Activated T-cell treated with anti-CD3 and anti-CD28 coated beads for 48 hours (primary cell): ENCODE data around the gene PLCE1.
"Not testable (repeated sequence)": the region's sequence is repeated elsewhere in the genome, so short reads cannot be mapped to it uniquely, and the experiment has no call there.

ENCODE experiments used
- DNase-seq: peaks from one replicate; pipeline ENCODE4 v3.0.0-alpha.2; 2020; ENCODE audit warnings: low read depth

Gene PLCE1

GRCh38 chr10:93993782-93994437, at the start of gene PLCE1:
PLCE1 (plus strand) TSS chr10:93993931; CDS start chr10:94031047, 37,116 bp downstream.
- DNase-seq, result peak; percentile 10

- no peak for DNase-seq
Observed at GRCh38 chr10:93945819-93946218, 47.9 kb upstream of the PLCE1 start.

GRCh38 chr10:93947055-93947454, 46.7 kb upstream of the PLCE1 start:
- no peak for DNase-seq

GRCh38 chr10:93947524-93947923, 46.2 kb upstream of the PLCE1 start:
- DNase-seq, result no peak

GRCh38 chr10:93951905-93952304, 41.8 kb upstream of the PLCE1 start:
- DNase-seq, result no peak

- DNase-seq, result no peak
Observed at GRCh38 chr10:93954299-93954698, 39.4 kb upstream of the PLCE1 start.

- no peak for DNase-seq
Observed at GRCh38 chr10:93954726-93955363, 38.9 kb upstream of the PLCE1 start.

- DNase-seq, result no peak
Observed at GRCh38 chr10:93958834-93959233, 34.9 kb upstream of the PLCE1 start.

GRCh38 chr10:93960988-93961387, 32.7 kb upstream of the PLCE1 start:
- not testable (repeated sequence) for DNase-seq

GRCh38 chr10:93962973-93963372, 30.8 kb upstream of the PLCE1 start:
- no peak for DNase-seq

- no peak for DNase-seq
Observed at GRCh38 chr10:93963434-93963833, 30.3 kb upstream of the PLCE1 start.

GRCh38 chr10:93965911-93966310, 27.8 kb upstream of the PLCE1 start:
- DNase-seq, result no peak

GRCh38 chr10:93967756-93968155, 26.0 kb upstream of the PLCE1 start:
- DNase-seq, result no peak

GRCh38 chr10:93968540-93968945, 25.2 kb upstream of the PLCE1 start:
- no peak for DNase-seq

GRCh38 chr10:93970433-93971010, 23.2 kb upstream of the PLCE1 start:
- DNase-seq, result not testable (repeated sequence)

GRCh38 chr10:93973748-93974445, 19.8 kb upstream of the PLCE1 start:
- no peak for DNase-seq

- DNase-seq, result no peak
Observed at GRCh38 chr10:93977442-93977841, 16.3 kb upstream of the PLCE1 start.

GRCh38 chr10:93980486-93980885, 13.2 kb upstream of the PLCE1 start:
- no peak for DNase-seq

GRCh38 chr10:93991114-93991513, 2.6 kb upstream of the PLCE1 start:
- DNase-seq, result no peak

GRCh38 chr10:93991596-93992284, 2.0 kb upstream of the PLCE1 start:
- DNase-seq, result no peak

GRCh38 chr10:93992400-93993030, 1.2 kb upstream of the PLCE1 start:
- no peak for DNase-seq

GRCh38 chr10:93993414-93993781, 333 bp upstream of the PLCE1 start:
- DNase-seq, result no peak
